Peyer's patch (tissue), 4 donors: ENCODE data around the gene MOCS2. TPM values are rescaled to one million over a fixed set of nuclear protein-coding genes. Genes with fewer than 3 reads are reported as not detected.
"Not testable (repeated sequence)": the region's sequence is repeated elsewhere in the genome, so short reads cannot be mapped to it uniquely, and the experiment has no call there.

Experiments
- DNase-seq, 3 donors: peaks; one replicate each; pipeline ENCODE4 v3.0.0-alpha.2; 2017 to 2019
- H3K27ac ChIP-seq, 4 donors: fragments of 200-600 bp; sonication (generic); one replicate each; pipeline ENCODE4 v1.5.1; 2016 to 2019
- H3K27me3 ChIP-seq, 2 donors: fragments of 200-600 bp; sonication (generic); one replicate each; pipeline ENCODE4 v1.5.1; 2019
- H3K36me3 ChIP-seq, 3 donors: fragments of 200-600 bp; sonication (generic); one replicate each; pipeline ENCODE4 v1.5.1; 2016 to 2019
- H3K4me1 ChIP-seq, 4 donors: fragments of 200-600 bp; sonication (generic); one replicate each; pipeline ENCODE4 v1.5.1; 2016 to 2019
- H3K4me3 ChIP-seq, 4 donors: fragments of 200-600 bp; sonication (generic); 1 replicate in 3 of 4; 2 replicates in 1 of 4; pipeline ENCODE4 v1.5.1; 2016 to 2019; ENCODE audit warnings: mild to moderate bottlenecking in 1 of 4
- H3K9me3 ChIP-seq, 4 donors: fragments of 200-600 bp; sonication (generic); one replicate each; pipeline ENCODE4 v1.5.1; 2016 to 2019; ENCODE audit warnings: mild to moderate bottlenecking in 1 of 4
- CTCF ChIP-seq, 6 experiments: fragments of 450-650 bp in 4 of 6; fragments of 200-600 bp in 2 of 6; sonication (generic) in 1 of 6; IDR thresholded peaks; one replicate each; pipeline ENCODE4 v1.5.1; 2017 to 2019; ENCODE audit warnings: antibody characterized with exemption in 6 of 6, mild to moderate bottlenecking in 3 of 6, moderate library complexity in 1 of 6
- POLR2A ChIP-seq, 2 donors: fragments of 450-650 bp; IDR thresholded peaks; one replicate each; pipeline ENCODE4 v1.5.1; 2017; ENCODE audit warnings: antibody characterized with exemption in 2 of 2, mild to moderate bottlenecking in 2 of 2, moderate library complexity in 2 of 2
- total RNA-seq, 4 donors: library from RNA; depleted of rRNA; stranded (reverse); fragments of >200 nt; gene quantifications; one replicate each; pipeline ENCODE4 v1.1.0, GENCODE V29; 2016

Gene MOCS2
- total RNA-seq, 4 donors from 2014 or later = 24.5 to 38.4 (median 31.3) TPM

DNA sequence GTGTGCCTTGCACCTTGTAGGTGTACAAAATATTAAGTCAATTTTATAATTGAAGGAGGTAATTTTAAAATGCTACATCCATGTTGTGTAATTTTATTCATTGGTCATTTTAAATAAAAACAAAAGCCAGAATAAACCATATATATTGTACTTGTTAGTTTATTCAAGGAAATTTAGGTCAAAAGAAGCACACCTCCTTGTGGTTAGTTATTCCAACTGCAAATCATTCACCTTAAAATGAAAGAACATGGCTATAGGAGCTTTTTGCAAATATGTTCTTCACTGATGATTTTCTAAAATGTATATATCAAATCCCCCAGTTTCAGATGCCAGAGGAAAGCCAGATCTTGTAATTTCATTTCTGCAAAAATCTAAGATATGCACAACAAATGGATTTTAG is 5.4 kb upstream of the MOCS2 start:
- Histone ChIP-seq H3K4me3 (no peak overlapping the region), H3K27ac (no peak overlapping the region), H3K9me3 (no peaks in the 10 kb centered on the region), H3K36me3 (no peaks in the 10 kb centered on the region), H3K27me3 (no peaks in the 10 kb centered on the region), H3K4me1 (peaks cover 0 to 9% (median 0%) of the 10 kb centered on the region in 4 donors)
- no peak for DNase-seq
- TF ChIP-seq CTCF (IDR thresholded peaks at IDR 0.05) (peak in 1 of 6 experiments; percentile 17), POLR2A (IDR thresholded peaks at IDR 0.05) (no peak)

DNA sequence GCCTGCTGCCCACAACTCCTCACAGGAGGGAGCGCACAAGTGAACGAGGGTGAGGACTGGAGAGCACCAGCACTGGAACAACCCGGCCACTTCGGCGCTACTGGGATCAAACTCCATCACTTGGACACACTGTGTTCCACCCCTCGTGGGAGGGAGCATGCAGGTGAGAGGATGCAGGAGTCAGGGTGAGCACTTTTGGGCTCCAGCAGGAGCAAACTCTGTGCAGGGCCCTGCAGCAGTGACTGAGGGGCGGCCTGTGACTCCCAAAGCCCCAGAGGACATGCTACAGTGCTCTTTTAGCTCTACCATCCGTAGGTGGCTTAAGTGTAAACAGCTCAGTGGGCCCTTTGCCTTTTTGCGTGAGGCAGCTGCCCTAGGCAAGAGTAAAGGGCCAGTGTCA is 4.4 kb upstream of the MOCS2 start:
- H3K27me3 ChIP-seq = no peaks in the 10 kb centered on the region
- H3K9me3 ChIP-seq = no peaks in the 10 kb centered on the region
- no peak overlapping the region for H3K27ac ChIP-seq
- H3K4me3 ChIP-seq = no peak overlapping the region
- H3K36me3 ChIP-seq = no peaks in the 10 kb centered on the region
- TF ChIP-seq CTCF (IDR thresholded peaks at IDR 0.05) = no peak
- no peak for TF ChIP-seq POLR2A (IDR thresholded peaks at IDR 0.05)
- no peak for DNase-seq
- H3K4me1 ChIP-seq = peaks cover 0 to 11% (median 0%) of the 10 kb centered on the region in 4 donors

GRCh38 chr5:53112909-53113308 is 3.4 kb upstream of the MOCS2 start:
- Histone ChIP-seq H3K4me1 (peaks cover 0 to 20% (median 0%) of the 10 kb centered on the region in 4 donors), H3K9me3 (no peaks in the 10 kb centered on the region), H3K4me3 (no peak overlapping the region), H3K36me3 (no peaks in the 10 kb centered on the region), H3K27me3 (no peaks in the 10 kb centered on the region), H3K27ac (no peak overlapping the region)
- DNase-seq = no peak
- TF ChIP-seq CTCF (IDR thresholded peaks at IDR 0.05) (no peak), POLR2A (IDR thresholded peaks at IDR 0.05) (no peak)

GRCh38 chr5:53112307-53112706 is 2.8 kb upstream of the MOCS2 start:
- not testable (repeated sequence) for H3K36me3 ChIP-seq, H3K27ac ChIP-seq, H3K27me3 ChIP-seq, DNase-seq, H3K4me3 ChIP-seq, H3K9me3 ChIP-seq
- peaks cover 0 to 26% (median 0%) of the 10 kb centered on the region in 4 donors for H3K4me1 ChIP-seq

DNA sequence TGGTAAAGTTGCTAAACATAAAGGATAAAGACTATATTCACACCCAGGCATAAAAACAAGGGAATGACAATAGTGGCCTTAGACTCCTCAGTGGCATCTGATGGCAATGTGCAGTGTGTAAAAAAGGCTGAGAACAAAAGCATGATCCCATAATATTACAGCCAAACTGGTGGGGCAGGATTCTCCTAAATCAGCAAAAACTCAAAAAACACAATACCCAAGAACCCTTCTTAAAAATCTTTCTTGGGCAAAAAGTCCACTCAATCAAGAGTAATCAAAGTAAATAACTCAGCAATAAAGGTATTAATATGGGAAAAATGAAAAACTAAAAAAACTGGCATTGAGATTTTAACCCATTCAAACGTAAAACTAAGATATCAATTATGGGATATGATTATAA is 1.6 kb upstream of the MOCS2 start:
- H3K27ac ChIP-seq = no peak overlapping the region
- no peaks in the 10 kb centered on the region for H3K36me3 ChIP-seq
- H3K4me1 ChIP-seq = peaks cover 0 to 28% (median 0%) of the 10 kb centered on the region in 4 donors
- no peak overlapping the region for H3K4me3 ChIP-seq
- no peaks in the 10 kb centered on the region for H3K9me3 ChIP-seq
- no peak for TF ChIP-seq POLR2A (IDR thresholded peaks at IDR 0.05)
- no peak for TF ChIP-seq CTCF (IDR thresholded peaks at IDR 0.05)
- DNase-seq = no peak
- no peaks in the 10 kb centered on the region for H3K27me3 ChIP-seq

DNA sequence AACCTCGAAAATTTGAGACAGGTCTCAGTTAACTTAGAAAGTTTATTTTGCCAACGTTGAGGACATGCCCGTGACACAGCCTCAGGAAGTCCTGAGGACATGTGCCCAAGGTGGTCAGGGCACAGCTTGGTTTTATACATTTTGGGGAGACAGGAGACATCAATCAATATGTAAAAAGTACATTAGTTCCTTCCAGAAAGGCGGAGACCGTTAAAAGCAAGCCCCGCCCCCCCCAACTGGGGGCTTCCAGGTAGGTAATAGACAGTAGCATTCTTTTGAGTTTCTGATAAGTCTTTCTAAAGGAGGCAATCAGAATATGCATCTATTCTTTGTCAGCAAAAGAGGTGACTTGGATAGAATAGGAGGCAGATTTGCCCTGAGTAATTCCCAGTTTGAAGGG is 599 bp upstream of the MOCS2 start:
- TF ChIP-seq CTCF (IDR thresholded peaks at IDR 0.05) (no peak), POLR2A (IDR thresholded peaks at IDR 0.05) (no peak)
- peaks cover 0 to 28% (median 0%) of the 10 kb centered on the region in 4 donors for H3K4me1 ChIP-seq
- H3K4me3 ChIP-seq = peak overlapping the region; percentile 59 to 76 (median 73)
- no peaks in the 10 kb centered on the region for H3K27me3 ChIP-seq
- H3K27ac ChIP-seq = peak overlapping the region; percentile 73 to 87 (median 76)
- no peaks in the 10 kb centered on the region for H3K9me3 ChIP-seq
- H3K36me3 ChIP-seq = no peaks in the 10 kb centered on the region
- no peak for DNase-seq
